OCI-LY1 (cell line): ENCODE measurements around the gene CRYGN.

Source experiments
- H2AFZ ChIP-seq: fragments of 200-600 bp; sonication (generic), shearing (Covaris generic); 2 replicates; pipeline ENCODE4 v1.6.0; 2014; ENCODE audit warnings: antibody characterized with exemption, mild to moderate bottlenecking, low read length
- H3F3A ChIP-seq: fragments of 200-600 bp; sonication (generic), shearing (Covaris generic); 2 replicates; pipeline ENCODE4 v1.6.0; 2014; ENCODE audit warnings: mild to moderate bottlenecking, antibody characterized with exemption, low read length, moderate library complexity; ENCODE audit not compliant: insufficient read depth
- H3K27ac ChIP-seq: fragments of 200-600 bp; sonication (generic); 2 replicates; pipeline ENCODE4 v1.5.1; 2014; ENCODE audit warnings: low read length, mixed run types, mild to moderate bottlenecking, low read depth; ENCODE audit not compliant: poor library complexity, severe bottlenecking
- H3K27me3 ChIP-seq: fragments of 200-600 bp; sonication (generic); 2 replicates; pipeline ENCODE4 v1.6.0; 2014; ENCODE audit warnings: antibody characterized with exemption, mild to moderate bottlenecking, low read length, moderate library complexity; ENCODE audit not compliant: insufficient read depth
- H3K36me3 ChIP-seq: fragments of 200-600 bp; sonication (generic); 2 replicates; pipeline ENCODE4 v1.6.1; 2014; ENCODE audit warnings: mild to moderate bottlenecking, antibody characterized with exemption, low read length, moderate library complexity, mixed read lengths; ENCODE audit not compliant: insufficient read depth
- H3K4me1 ChIP-seq: fragments of 200-600 bp; sonication (generic); 2 replicates; pipeline ENCODE4 v1.5.1; 2014; ENCODE audit warnings: mild to moderate bottlenecking, low read length, moderate library complexity; ENCODE audit not compliant: insufficient read depth, severe bottlenecking
- H3K4me2 ChIP-seq: fragments of 200-600 bp; sonication (generic), shearing (Covaris generic); 2 replicates; pipeline ENCODE4 v1.6.1; 2014; ENCODE audit warnings: low read length
- H3K4me3 ChIP-seq: fragments of 200-600 bp; sonication (generic); 2 replicates; pipeline ENCODE4 v1.5.1; 2014; ENCODE audit warnings: low read length, low read depth, mild to moderate bottlenecking, mixed read lengths; ENCODE audit not compliant: poor library complexity, severe bottlenecking
- H3K79me2 ChIP-seq: fragments of 200-600 bp; shearing (Covaris generic); 2 replicates; pipeline ENCODE4 v1.6.1; 2016; ENCODE audit warnings: mixed run types, low read length, mixed read lengths; ENCODE audit not compliant: insufficient read depth
- H3K9ac ChIP-seq: fragments of 200-600 bp; sonication (generic), shearing (Covaris generic); 2 replicates; pipeline ENCODE4 v1.6.1; 2014; ENCODE audit warnings: mild to moderate bottlenecking, low read length, mixed read lengths
- H3K9me2 ChIP-seq: fragments of 200-600 bp; sonication (generic), shearing (Covaris generic); 2 replicates; pipeline ENCODE4 v1.6.1; 2014; ENCODE audit warnings: low read depth, mild to moderate bottlenecking, low read length, mixed read lengths
- H3K9me3 ChIP-seq: fragments of 200-600 bp; shearing (Covaris generic); 2 replicates; pipeline ENCODE4 v1.6.1; 2014; ENCODE audit warnings: low read length, mixed read lengths
- H4K20me1 ChIP-seq: fragments of 200-600 bp; sonication (generic), shearing (Covaris generic); 2 replicates; pipeline ENCODE4 v1.6.0; 2016; ENCODE audit warnings: mild to moderate bottlenecking, low read length; ENCODE audit not compliant: insufficient read depth
- CTCF ChIP-seq: fragments of 200-600 bp; sonication (generic), shearing (Covaris generic); IDR thresholded peaks from 2 replicates; pipeline ENCODE4 v1.5.1; 2017; ENCODE audit warnings: mild to moderate bottlenecking, antibody characterized with exemption, low read length, moderate library complexity, mixed read lengths
- EZH2 ChIP-seq: fragments of 200-600 bp; sonication (generic), shearing (Covaris generic); IDR thresholded peaks from 2 replicates; pipeline ENCODE4 v1.8.0; 2017; ENCODE audit warnings: borderline replicate concordance, mixed run types, mild to moderate bottlenecking, antibody characterized with exemption, low read length, moderate library complexity, mixed read lengths

CRYGN gene

GRCh38 chr7:151387161-151388006 is 52.6 kb downstream of the CRYGN start:
- Histone ChIP-seq H3K9ac (no peak overlapping the region), H3K36me3 (no peaks in the 10 kb centered on the region), H4K20me1 (no peaks in the 10 kb centered on the region), H3K4me3 (no peak overlapping the region), H2AFZ (no peak overlapping the region), H3K4me1 (no peaks in the 10 kb centered on the region), H3K4me2 (no peak overlapping the region), H3F3A (no peaks in the 10 kb centered on the region), H3K27me3 (peaks cover 19% of the 10 kb centered on the region), H3K27ac (no peak overlapping the region), H3K79me2 (no peaks in the 10 kb centered on the region), H3K9me2 (no peaks in the 10 kb centered on the region), H3K9me3 (no peaks in the 10 kb centered on the region)
- TF ChIP-seq CTCF: no peak
- TF ChIP-seq EZH2: no peak

GRCh38 chr7:151386301-151387160 is 53.4 kb downstream of the CRYGN start:
- H3K4me1 ChIP-seq: no peaks in the 10 kb centered on the region
- H3F3A ChIP-seq: no peaks in the 10 kb centered on the region
- H3K36me3 ChIP-seq: no peaks in the 10 kb centered on the region
- no peak overlapping the region for H3K9ac ChIP-seq
- H3K9me2 ChIP-seq: no peaks in the 10 kb centered on the region
- no peak overlapping the region for H3K27ac ChIP-seq
- no peaks in the 10 kb centered on the region for H4K20me1 ChIP-seq
- H2AFZ ChIP-seq: no peak overlapping the region
- H3K27me3 ChIP-seq: peaks cover 19% of the 10 kb centered on the region
- H3K79me2 ChIP-seq: no peaks in the 10 kb centered on the region
- TF ChIP-seq EZH2 (no peak), CTCF (no peak)
- no peak overlapping the region for H3K4me2 ChIP-seq
- H3K4me3 ChIP-seq: no peak overlapping the region
- H3K9me3 ChIP-seq: no peaks in the 10 kb centered on the region

DNA sequence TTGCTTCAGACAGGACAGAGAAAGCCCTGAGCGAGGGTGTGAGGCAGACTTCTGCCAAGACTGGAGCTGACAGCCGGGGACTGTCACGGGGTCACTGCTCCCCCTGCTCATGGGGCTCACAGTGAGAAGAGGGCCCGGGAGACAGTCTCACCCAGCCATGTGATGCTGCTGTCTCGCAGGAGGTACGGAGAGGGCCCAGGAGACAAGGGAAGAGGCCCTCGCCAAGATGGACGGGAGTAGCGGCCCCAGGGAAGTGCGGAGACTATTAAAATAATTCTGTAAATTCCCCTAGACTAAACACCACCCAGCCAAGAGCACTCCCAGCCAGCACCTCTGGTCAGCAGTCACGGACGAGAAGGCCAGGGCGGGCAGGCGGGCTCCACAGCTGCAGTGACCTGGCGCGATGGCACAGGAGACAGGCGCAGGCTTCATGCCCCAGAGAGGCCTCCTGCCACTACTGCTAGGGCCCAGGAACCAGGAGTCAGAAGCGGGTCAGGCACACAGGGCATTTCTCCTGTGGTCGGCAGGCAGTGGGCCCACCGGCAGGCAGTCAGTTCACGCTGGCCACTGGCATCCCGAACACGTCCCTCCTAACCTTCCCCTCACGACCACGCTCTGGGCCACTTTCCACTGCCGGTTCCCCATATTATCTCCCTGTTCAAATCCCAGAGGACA is 54.2 kb downstream of the CRYGN start:
- H3K9ac ChIP-seq: no peak overlapping the region
- H3K4me2 ChIP-seq: no peak overlapping the region
- H3F3A ChIP-seq: no peaks in the 10 kb centered on the region
- peaks cover 7% of the 10 kb centered on the region for H3K4me1 ChIP-seq
- no peaks in the 10 kb centered on the region for H3K9me3 ChIP-seq
- H3K27ac ChIP-seq: no peak overlapping the region
- H3K9me2 ChIP-seq: no peaks in the 10 kb centered on the region
- no peak for TF ChIP-seq CTCF
- no peak for TF ChIP-seq EZH2
- peaks cover 19% of the 10 kb centered on the region for H3K27me3 ChIP-seq
- H3K36me3 ChIP-seq: no peaks in the 10 kb centered on the region
- no peak overlapping the region for H3K4me3 ChIP-seq
- no peak overlapping the region for H2AFZ ChIP-seq
- no peaks in the 10 kb centered on the region for H4K20me1 ChIP-seq
- no peaks in the 10 kb centered on the region for H3K79me2 ChIP-seq
